ENCODE data around the gene ACADS.

GRCh38 chr12:120687578-120688289, 37.9 kb upstream of the ACADS start:
- TF ChIP-seq, protein P1, sequence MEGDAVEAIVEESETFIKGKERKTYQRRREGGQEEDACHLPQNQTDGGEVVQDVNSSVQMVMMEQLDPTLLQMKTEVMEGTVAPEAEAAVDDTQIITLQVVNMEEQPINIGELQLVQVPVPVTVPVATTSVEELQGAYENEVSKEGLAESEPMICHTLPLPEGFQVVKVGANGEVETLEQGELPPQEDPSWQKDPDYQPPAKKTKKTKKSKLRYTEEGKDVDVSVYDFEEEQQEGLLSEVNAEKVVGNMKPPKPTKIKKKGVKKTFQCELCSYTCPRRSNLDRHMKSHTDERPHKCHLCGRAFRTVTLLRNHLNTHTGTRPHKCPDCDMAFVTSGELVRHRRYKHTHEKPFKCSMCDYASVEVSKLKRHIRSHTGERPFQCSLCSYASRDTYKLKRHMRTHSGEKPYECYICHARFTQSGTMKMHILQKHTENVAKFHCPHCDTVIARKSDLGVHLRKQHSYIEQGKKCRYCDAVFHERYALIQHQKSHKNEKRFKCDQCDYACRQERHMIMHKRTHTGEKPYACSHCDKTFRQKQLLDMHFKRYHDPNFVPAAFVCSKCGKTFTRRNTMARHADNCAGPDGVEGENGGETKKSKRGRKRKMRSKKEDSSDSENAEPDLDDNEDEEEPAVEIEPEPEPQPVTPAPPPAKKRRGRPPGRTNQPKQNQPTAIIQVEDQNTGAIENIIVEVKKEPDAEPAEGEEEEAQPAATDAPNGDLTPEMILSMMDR (IDR thresholded peaks at IDR 0.05; ENCODE audit: low read length), result no peak
- no peak for TF ChIP-seq EZH2 (optimal IDR thresholded peaks at IDR 0.05; ENCODE audit: low read depth, low read length)

Data from MM.1S (cell line).